H1 (cell line): ENCODE data around the gene MAST1. TPM values are rescaled to one million over a fixed set of nuclear protein-coding genes. Genes with fewer than 3 reads are reported as not detected.

ENCODE experiments used
- ATF2 ChIP-seq: IDR thresholded peaks from 2 replicates; pipeline ENCODE4 v1.6.1; 2012; ENCODE audit warnings: low read length, inconsistent platforms
- CBX8 ChIP-seq: fragments of 300-800, 300-1000 bp; sonication (generic); IDR thresholded peaks from 2 replicates; pipeline ENCODE4 v1.7.1; 2016; ENCODE audit warnings: low read depth, low read length, borderline replicate concordance
- EGR1 ChIP-seq: IDR thresholded peaks from 2 replicates; pipeline ENCODE4 v1.6.1; 2011; ENCODE audit warnings: low read depth, low read length, borderline replicate concordance
- polyA plus RNA-seq, 7 experiments: library from polyadenylated mRNA; depleted of rRNA in 3 of 7; stranded (reverse) in 5 of 7; unstranded in 2 of 7; fragments of >200 nt in 5 of 7; fragments of 200-250 nt in 2 of 7; gene quantifications; 1 replicate in 5 of 7; 2 replicates in 1 of 7; 4 replicates in 1 of 7; pipeline versions ENCODE4 v1.2.1 to v1.2.3, GENCODE V29; 2011 to 2013; ENCODE audit warnings: missing spikeins in 2 of 7, mixed read lengths in 2 of 7
- total RNA-seq: library from RNA; stranded (reverse); fragmentation: NEBNext Ultra II Directional; extraction: Animal tissue kit (Norgen Biotek cat#: 25700); gene quantifications from 2 replicates; pipeline ENCODE4 v1.2.1, GENCODE V29; 2021

The MAST1 gene
- total and polyA plus RNA-seq, 2 of the 8 experiments (the other 6 are each of a cell fraction or from before 2014, with no cell fraction given) = 15.6 to 28.3 TPM

DNA sequence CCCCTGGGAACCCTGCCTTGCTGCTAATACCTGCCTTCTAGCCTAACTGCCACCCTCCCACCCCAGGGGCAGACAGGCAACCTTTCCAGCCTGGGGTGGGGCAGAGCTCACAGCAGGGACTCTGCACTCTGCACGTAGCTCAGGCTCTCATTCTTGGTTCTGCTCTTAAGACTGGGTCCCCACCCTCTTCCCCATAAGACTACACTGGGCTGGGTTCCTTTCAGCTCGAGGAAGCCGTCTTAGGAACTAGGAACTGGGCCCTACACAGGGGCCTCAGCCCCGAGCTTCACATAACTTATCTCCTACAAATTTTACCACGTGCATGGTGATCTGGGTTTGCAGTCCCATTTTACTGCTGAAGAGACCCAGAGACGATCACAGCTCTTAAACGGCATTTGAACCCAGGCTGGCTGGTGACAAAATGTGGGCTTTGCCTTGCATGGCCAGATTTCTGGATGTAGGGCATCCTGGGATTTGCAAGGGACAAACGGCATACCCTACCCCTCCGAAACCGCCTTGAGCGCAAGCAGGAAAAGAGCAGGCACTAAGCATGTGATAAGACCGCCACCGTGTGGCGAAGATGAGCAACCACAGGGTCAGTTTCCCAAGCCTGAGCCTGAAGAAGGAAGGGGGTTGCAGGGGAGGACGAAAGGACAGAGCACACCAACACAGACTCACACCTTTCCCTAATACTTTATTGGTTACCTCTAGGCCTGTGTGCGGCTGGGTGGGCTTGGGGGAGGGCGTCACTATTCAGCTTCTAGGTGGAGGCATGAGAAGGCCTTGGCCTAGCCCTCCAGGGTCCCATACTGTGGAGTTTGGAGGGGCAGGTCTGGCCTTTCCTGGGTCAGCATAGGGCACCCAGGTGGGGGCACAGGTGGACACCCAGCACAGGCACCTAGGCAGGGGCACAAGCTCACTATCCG, 41.9 kb upstream of the MAST1 start (continued):
- TF ChIP-seq ATF2 (peak; percentile 67), EGR1 (no peak), CBX8 (no peak)
- TF ChIP-seq, all 59 proteins: peak for 12
